ENCODE data around the gene SH3GL2.

SH3GL2 gene

DNA sequence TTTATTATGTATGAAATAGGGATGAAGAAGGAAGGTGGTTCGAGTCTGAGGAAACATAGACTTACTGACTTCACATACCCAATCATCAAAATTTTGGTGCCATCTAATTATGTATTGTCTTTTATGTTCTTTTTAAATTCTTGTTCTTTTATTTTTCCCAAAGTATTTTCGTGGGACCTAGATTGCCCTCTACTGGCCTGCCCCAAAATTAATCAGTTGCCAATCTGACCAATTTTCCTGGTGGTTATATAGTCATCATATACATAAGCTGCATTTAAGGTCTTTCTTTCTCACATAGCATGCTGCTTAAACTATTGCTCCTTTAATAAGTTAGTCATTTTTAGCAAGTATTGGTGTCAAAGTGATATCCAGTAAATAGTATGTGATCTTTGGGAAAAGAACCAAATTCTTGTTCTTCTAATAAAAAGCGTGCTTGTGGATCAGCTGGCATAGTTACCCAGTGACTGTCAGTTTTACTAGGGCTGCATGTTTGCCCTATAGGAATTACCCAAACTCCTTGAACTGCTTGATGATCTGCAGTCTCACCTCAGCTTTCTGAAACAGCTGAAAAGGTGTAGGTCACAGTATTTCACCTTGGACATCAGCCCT, 223.5 kb downstream of the SH3GL2 start:
- intact Hi-C loops (cut with DNase I; ENCODE audit: low total_unique reads), result no loop called here
- TF ChIP-seq, protein P1, sequence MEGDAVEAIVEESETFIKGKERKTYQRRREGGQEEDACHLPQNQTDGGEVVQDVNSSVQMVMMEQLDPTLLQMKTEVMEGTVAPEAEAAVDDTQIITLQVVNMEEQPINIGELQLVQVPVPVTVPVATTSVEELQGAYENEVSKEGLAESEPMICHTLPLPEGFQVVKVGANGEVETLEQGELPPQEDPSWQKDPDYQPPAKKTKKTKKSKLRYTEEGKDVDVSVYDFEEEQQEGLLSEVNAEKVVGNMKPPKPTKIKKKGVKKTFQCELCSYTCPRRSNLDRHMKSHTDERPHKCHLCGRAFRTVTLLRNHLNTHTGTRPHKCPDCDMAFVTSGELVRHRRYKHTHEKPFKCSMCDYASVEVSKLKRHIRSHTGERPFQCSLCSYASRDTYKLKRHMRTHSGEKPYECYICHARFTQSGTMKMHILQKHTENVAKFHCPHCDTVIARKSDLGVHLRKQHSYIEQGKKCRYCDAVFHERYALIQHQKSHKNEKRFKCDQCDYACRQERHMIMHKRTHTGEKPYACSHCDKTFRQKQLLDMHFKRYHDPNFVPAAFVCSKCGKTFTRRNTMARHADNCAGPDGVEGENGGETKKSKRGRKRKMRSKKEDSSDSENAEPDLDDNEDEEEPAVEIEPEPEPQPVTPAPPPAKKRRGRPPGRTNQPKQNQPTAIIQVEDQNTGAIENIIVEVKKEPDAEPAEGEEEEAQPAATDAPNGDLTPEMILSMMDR (IDR thresholded peaks at IDR 0.05), result peak in 1 of 2 experiments; percentile 6
- no peak for DNase-seq
- Histone ChIP-seq H3K9me3 (no peaks in the 10 kb centered on the region), H3K27ac (no peak overlapping the region), H3K27me3 (no peaks in the 10 kb centered on the region), H3K4me1 (no peaks in the 10 kb centered on the region), H3K36me3 (no peaks in the 10 kb centered on the region), H3K4me3 (no peak overlapping the region)

DNA sequence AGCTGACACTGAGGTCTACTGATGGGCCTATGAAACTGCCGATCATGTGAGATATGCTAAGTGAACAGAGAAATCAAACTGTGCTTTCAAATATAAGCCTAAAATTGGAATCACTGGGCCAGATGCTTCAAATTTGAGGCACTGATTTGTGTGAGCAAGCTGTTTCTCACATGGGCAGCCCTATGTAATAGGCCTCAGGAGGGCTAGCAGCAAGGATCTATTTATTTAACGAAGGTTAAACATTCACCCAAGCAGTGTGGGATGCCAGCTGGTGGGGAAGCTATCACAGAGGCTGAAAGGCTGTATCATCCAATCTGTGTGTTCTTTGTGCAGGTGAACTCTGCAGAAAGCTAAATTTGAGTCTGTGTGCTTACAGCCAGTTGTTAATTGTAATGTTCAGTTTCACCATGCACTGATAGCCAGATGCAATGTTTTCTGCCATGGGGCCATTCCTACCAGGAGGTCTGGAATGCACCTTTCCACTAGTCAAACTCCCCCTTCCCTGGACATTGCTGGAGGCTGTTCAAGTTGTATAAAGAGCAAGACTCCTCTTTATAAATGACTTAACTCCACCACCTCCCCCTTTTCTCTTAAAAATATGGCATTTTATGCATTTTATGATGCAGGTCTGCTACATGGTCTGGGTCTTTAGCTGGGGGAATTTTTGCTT, 228.9 kb downstream of the SH3GL2 start:
- H3K9me3 ChIP-seq, result no peaks in the 10 kb centered on the region
- DNase-seq, result no peak
- peaks cover 0 to 4% (median 0%) of the 10 kb centered on the region in 4 donors for H3K4me1 ChIP-seq
- intact Hi-C loops (cut with DNase I; ENCODE audit: low total_unique reads), result no loop called here
- TF ChIP-seq, protein P1 (IDR thresholded peaks at IDR 0.05), result no peak
- no peaks in the 10 kb centered on the region for H3K36me3 ChIP-seq
- no peak overlapping the region for H3K4me3 ChIP-seq
- no peak overlapping the region for H3K27ac ChIP-seq
- H3K27me3 ChIP-seq, result peaks cover 0 to 5% of the 10 kb centered on the region in 2 donors

DNA sequence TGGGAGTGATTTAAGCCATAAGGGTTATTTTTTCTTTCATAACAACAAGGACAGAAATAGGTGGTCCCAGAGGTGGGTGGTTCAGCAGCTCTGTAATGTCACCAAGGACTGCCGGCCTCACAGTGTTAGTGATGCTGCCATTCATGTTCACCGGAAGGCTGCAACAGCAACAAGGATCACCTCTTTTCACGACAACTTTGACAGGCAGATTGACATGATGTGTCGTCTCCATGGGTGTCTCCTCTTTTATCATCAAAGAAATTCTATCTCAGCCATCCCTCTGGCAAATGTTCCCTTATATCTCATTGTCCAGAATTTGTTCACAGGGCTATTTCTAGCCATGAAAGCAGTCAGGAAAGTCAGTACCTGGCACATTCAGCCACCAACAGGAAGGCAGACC, 231.5 kb downstream of the SH3GL2 start:
- no peak overlapping the region for H3K27ac ChIP-seq
- intact Hi-C loops (cut with DNase I; ENCODE audit: low total_unique reads), result loop anchor here (5.0 kb wide), 1 partner anchor 402 kb away; no protein-coding TSS in a partner anchor
- TF ChIP-seq, protein P1 (IDR thresholded peaks at IDR 0.05), result no peak
- no peaks in the 10 kb centered on the region for H3K36me3 ChIP-seq
- no peak for DNase-seq
- no peaks in the 10 kb centered on the region for H3K9me3 ChIP-seq
- H3K4me3 ChIP-seq, result no peak overlapping the region
- peaks cover 0 to 5% of the 10 kb centered on the region in 2 donors for H3K27me3 ChIP-seq
- peaks cover 0 to 4% (median 0%) of the 10 kb centered on the region in 4 donors for H3K4me1 ChIP-seq

DNA sequence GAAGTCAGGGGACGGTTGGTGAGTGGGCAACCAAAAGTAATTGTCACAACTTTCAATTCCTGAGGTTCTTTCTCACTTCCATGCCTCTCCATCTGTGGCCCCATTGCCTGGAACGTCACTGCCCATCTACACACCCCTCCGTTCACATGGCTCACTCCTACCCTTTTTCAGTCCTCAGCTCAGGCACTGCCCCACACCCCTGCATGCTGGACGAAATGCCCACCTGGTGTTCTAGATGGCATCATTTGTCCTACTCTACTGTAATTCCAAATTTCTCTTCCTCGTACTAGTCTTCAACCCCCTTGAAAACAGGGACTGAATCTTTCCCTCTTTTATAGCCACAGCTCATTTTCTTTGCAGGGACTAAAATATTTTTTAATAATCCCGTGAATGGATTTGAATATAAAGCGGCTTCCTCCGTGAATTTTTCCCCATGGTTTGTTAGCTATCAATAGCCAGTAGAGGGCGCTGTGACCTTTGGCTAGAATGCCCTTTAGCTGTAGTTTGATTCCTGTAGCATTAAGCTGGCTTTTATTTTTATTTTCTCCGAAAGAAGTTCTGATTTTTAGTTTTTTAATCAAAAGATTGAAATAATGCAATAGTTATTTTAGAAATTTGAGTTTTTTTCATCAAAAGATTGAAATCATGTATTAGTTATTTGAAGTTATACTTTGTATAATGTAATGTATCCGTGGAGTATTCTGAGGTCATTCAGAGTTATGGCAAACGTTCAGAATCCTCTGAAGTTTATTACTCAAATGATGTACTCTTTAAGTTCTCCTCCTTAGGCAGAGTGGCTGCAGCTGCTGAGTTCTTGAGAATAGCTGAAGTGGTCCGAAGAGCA, 232.1 kb downstream of the SH3GL2 start:
- H3K4me1 ChIP-seq, result peaks cover 0 to 4% (median 0%) of the 10 kb centered on the region in 4 donors
- TF ChIP-seq, protein P1 (IDR thresholded peaks at IDR 0.05), result peak; percentile 76 to 80
- H3K4me3 ChIP-seq, result no peak overlapping the region
- peaks cover 0 to 5% of the 10 kb centered on the region in 2 donors for H3K27me3 ChIP-seq
- H3K27ac ChIP-seq, result no peak overlapping the region
- DNase-seq, result no peak
- no peaks in the 10 kb centered on the region for H3K36me3 ChIP-seq
- intact Hi-C loops (cut with DNase I; ENCODE audit: low total_unique reads), result loop anchor here (5.0 kb wide), 1 partner anchor 401 kb away; no protein-coding TSS in a partner anchor
- H3K9me3 ChIP-seq, result no peaks in the 10 kb centered on the region

DNA sequence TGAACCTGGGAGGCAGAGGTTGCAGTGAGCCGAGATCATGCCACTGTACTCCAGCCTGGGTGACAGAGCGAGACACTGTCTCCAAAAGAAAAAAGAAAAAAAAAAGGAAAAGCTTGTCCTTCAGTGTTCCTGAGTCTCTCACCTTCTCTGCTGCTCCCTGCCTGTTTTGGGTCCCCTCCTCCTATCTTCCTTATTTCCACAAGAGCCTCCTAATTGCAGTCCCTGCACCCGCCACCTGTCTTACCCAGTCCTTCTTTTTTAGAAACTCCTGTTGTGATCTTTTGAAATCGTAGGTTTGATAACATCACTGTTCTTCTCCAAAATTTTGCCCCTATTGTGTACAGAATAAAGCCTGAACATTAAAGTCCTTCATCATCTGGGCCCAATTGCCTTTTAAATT, 234.9 kb downstream of the SH3GL2 start:
- intact Hi-C loops (cut with DNase I; ENCODE audit: low total_unique reads), result loop anchor here (5.0 kb wide), 1 partner anchor 399 kb away; no protein-coding TSS in a partner anchor
- H3K4me1 ChIP-seq, result peaks cover 0 to 4% (median 0%) of the 10 kb centered on the region in 4 donors

More for the DNA sequence above, 234.9 kb downstream of the SH3GL2 start:
- TF ChIP-seq, protein P1 (IDR thresholded peaks at IDR 0.05), result no peak
- Histone ChIP-seq H3K36me3 (no peaks in the 10 kb centered on the region), H3K4me3 (no peak overlapping the region), H3K27ac (no peak overlapping the region), H3K27me3 (peaks cover 0 to 5% of the 10 kb centered on the region in 2 donors), H3K9me3 (no peaks in the 10 kb centered on the region)
- no peak for DNase-seq
